Endodermal cell (in vitro differentiated cells): ENCODE measurements around the gene SAFB2. TPM values are rescaled to one million over a fixed set of nuclear protein-coding genes. Genes with fewer than 3 reads are reported as not detected.

Experiments used
- DNase-seq: peaks from one replicate; pipeline ENCODE4 v3.0.0-alpha.2; 2017
- H3K27ac ChIP-seq: 2 replicates; pipeline ENCODE4 v1.5.1; 2013; ENCODE audit warnings: mild to moderate bottlenecking, low read depth, low read length, moderate library complexity
- H3K27me3 ChIP-seq: 2 replicates; pipeline ENCODE4 v1.6.1; 2013; ENCODE audit warnings: mild to moderate bottlenecking, low read length, moderate library complexity; ENCODE audit not compliant: insufficient read depth, control insufficient read depth, poor library complexity, severe bottlenecking
- H3K36me3 ChIP-seq: 2 replicates; pipeline ENCODE4 v1.7.0; 2013; ENCODE audit warnings: mild to moderate bottlenecking, low read length, moderate library complexity; ENCODE audit not compliant: control insufficient read depth, insufficient read depth
- H3K4me1 ChIP-seq: one replicate; pipeline ENCODE4 v1.7.0; 2013; ENCODE audit warnings: low read length; ENCODE audit not compliant: control insufficient read depth, insufficient read depth
- H3K4me3 ChIP-seq: 2 replicates; pipeline ENCODE4 v1.5.1; 2013; ENCODE audit warnings: mild to moderate bottlenecking, low read length, moderate library complexity
- H3K9ac ChIP-seq: 2 replicates; pipeline ENCODE4 v1.6.1; 2013; ENCODE audit warnings: mild to moderate bottlenecking, low read length, moderate library complexity; ENCODE audit not compliant: poor library complexity, severe bottlenecking; ENCODE audit errors: extremely low read depth
- H3K9me3 ChIP-seq: 2 replicates; pipeline ENCODE4 v1.6.1; 2013; ENCODE audit warnings: mild to moderate bottlenecking, low read length, moderate library complexity; ENCODE audit not compliant: control insufficient read depth
- H3K27ac Mint-ChIP-seq: 2 replicates; pipeline ENCODE4 v1.8.0; 2020; ENCODE audit warnings: mixed read lengths
- H3K27me3 Mint-ChIP-seq: 2 replicates; pipeline ENCODE4 v1.8.0; 2021; ENCODE audit warnings: mild to moderate bottlenecking, mixed read lengths; ENCODE audit not compliant: insufficient read depth
- H3K36me3 Mint-ChIP-seq: 2 replicates; pipeline ENCODE4 v1.8.0; 2020; ENCODE audit warnings: low read depth, mixed read lengths
- H3K4me1 Mint-ChIP-seq: 2 replicates; pipeline ENCODE4 v1.8.0; 2020; ENCODE audit warnings: mixed read lengths
- H3K4me3 Mint-ChIP-seq: 2 replicates; pipeline ENCODE4 v1.8.0; 2020; ENCODE audit warnings: mild to moderate bottlenecking, moderate library complexity, mixed read lengths
- H3K9me3 Mint-ChIP-seq: 2 replicates; pipeline ENCODE4 v1.8.0; 2020; ENCODE audit warnings: mild to moderate bottlenecking, mixed read lengths
- CTCF ChIP-seq: fragments of 200-600 bp; sonication (generic); conservative IDR thresholded peaks from 2 replicates; pipeline ENCODE4 v1.5.0; 2021; ENCODE audit warnings: antibody characterized with exemption, mild to moderate bottlenecking
- whole genome bisulfite sequencing, 2 experiments: methylation state at CpG; one replicate each; pipeline versions ENCODE4 v1.1.5 to v1.1.7; 2013; ENCODE audit warnings: missing lambda C conversion rate in 2 of 2, mixed read lengths in 1 of 2; ENCODE audit not compliant: insufficient coverage in 1 of 2, insufficient read length in 1 of 2; 5-methylcytosine and 5-hydroxymethylcytosine counted together
- total RNA-seq, 2 donors: library from RNA; stranded (reverse); fragmentation: NEBNext Ultra II Directional in 1 of 2; extraction: Animal tissue kit (Norgen Biotek cat#: 25700) in 1 of 2; gene quantifications; 2 replicates in 1 of 2; 3 replicates in 1 of 2; pipeline ENCODE4 v1.2.1, GENCODE V29; 2021

SAFB2 gene
- total RNA-seq, 2 donors from 2014 or later: 69.2 to 74.6 TPM

GRCh38 chr19:5600797-5601196, 21.8 kb downstream of the SAFB2 start:
- H3K9me3 ChIP-seq: no peaks in the 10 kb centered on the region
- H3K4me1 ChIP-seq: no peaks in the 10 kb centered on the region
- H3K36me3 Mint-ChIP-seq: peaks cover 81% of the 10 kb centered on the region
- H3K36me3 ChIP-seq: peaks cover 89% of the 10 kb centered on the region
- 93 to 97% methylated on average over 4 to 7 of the region's 8 CpGs for WGBS, 2 experiments
- H3K9ac ChIP-seq: no peak overlapping the region
- no peaks in the 10 kb centered on the region for H3K27me3 ChIP-seq
- no peak overlapping the region for H3K4me3 ChIP-seq
- H3K27me3 Mint-ChIP-seq: no peaks in the 10 kb centered on the region
- no peak for DNase-seq
- H3K4me1 Mint-ChIP-seq: no peaks in the 10 kb centered on the region
- H3K4me3 Mint-ChIP-seq: no peak overlapping the region
- H3K27ac ChIP-seq: no peak overlapping the region
- TF ChIP-seq CTCF: no peak
- no peaks in the 10 kb centered on the region for H3K9me3 Mint-ChIP-seq
- no peak overlapping the region for H3K27ac Mint-ChIP-seq

GRCh38 chr19:5595745-5596144, 26.8 kb downstream of the SAFB2 start:
- H3K9me3 Mint-ChIP-seq: no peaks in the 10 kb centered on the region
- no peak for DNase-seq
- no peaks in the 10 kb centered on the region for H3K4me1 Mint-ChIP-seq

DNA sequence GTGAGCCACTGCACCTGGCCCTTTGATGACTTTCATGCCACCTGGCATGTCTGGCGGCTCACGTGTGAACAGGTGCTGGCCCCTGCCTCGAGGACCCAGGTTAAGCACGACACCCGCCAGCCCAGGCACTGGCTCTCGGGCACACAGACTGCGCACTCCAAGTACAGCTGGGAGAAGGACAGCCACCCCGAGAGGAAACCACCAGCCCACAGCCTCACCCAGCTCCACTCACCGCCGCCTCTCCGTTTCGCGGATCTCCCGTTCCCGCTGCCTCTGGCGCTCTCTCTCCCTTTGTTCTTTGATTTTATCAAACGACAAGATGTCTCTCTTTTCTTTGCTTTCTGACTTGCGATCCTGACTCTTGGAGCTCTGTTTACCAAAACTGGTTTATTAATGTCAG, 27.4 kb downstream of the SAFB2 start:
- Mint-ChIP-seq H3K27me3 (no peaks in the 10 kb centered on the region), H3K4me1 (no peaks in the 10 kb centered on the region), H3K36me3 (peaks cover 85% of the 10 kb centered on the region), H3K27ac (no peak overlapping the region), H3K4me3 (no peak overlapping the region), H3K9me3 (no peaks in the 10 kb centered on the region)
- Histone ChIP-seq H3K4me1 (no peaks in the 10 kb centered on the region), H3K9me3 (no peaks in the 10 kb centered on the region), H3K4me3 (no peak overlapping the region), H3K27ac (no peak overlapping the region), H3K36me3 (peaks cover 90% of the 10 kb centered on the region), H3K27me3 (no peaks in the 10 kb centered on the region), H3K9ac (no peak overlapping the region)
- WGBS, 2 experiments: 96 to 99% methylated on average over 15 to 18 of the region's 18 CpGs
- no peak for DNase-seq
- no peak for TF ChIP-seq CTCF

More at GRCh38 chr19:5595745-5596144, 26.8 kb downstream of the SAFB2 start:
- Mint-ChIP-seq H3K36me3 (peaks cover 87% of the 10 kb centered on the region), H3K27me3 (no peaks in the 10 kb centered on the region), H3K4me3 (no peak overlapping the region), H3K27ac (no peak overlapping the region)
- H3K4me3 ChIP-seq: no peak overlapping the region
- H3K9me3 ChIP-seq: no peaks in the 10 kb centered on the region
- WGBS, 2 experiments: 94 to 96% methylated on average over 6 to 9 of the region's 9 CpGs
- no peak for TF ChIP-seq CTCF
- no peaks in the 10 kb centered on the region for H3K4me1 ChIP-seq
- H3K27ac ChIP-seq: no peak overlapping the region
- H3K27me3 ChIP-seq: no peaks in the 10 kb centered on the region
- H3K36me3 ChIP-seq: peaks cover 91% of the 10 kb centered on the region
- no peak overlapping the region for H3K9ac ChIP-seq
